Measurements from ENCODE around the gene ALX4.
A peak's percentile ranks its signal among the peaks of the same experiment; 100 is the strongest.

Gene ALX4

DNA sequence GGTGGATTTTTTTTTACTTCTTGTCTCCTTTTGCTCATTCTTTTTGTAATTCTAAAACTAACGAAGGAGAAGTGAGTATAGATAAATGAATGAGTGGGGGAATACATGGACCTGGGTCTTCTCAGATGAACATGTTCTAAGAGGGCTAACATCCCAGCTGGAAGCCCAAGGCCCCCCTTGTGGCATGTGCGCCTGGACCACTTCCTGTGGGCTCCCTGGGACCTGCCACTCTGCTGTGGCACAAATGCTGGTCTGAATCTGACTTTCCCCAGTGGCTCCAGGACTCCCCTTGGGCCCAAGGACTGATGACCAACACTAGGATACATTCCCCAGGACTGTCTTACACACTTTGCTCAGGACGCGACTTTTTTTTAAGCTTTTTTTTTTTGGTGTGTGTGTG is 32.7 kb upstream of the ALX4 start:
- H3K14ac ChIP-seq (ENCODE audit: low read length in 2 of 2) = no peak overlapping the region
- H3K4me3 ChIP-seq (ENCODE audit: insufficient read depth in 1 of 2, low read depth in 1 of 2, low read length in 2 of 2) = no peak overlapping the region
- no peak overlapping the region for H3K18ac ChIP-seq (ENCODE audit: low read depth in 1 of 2, low read length in 2 of 2)
- no peak overlapping the region for H3K9ac ChIP-seq (ENCODE audit: low read length)
- H2AFZ ChIP-seq (ENCODE audit: low read depth, low read length) = no peak overlapping the region
- no peaks in the 10 kb centered on the region for H3K9me3 ChIP-seq (ENCODE audit: control insufficient read depth, low read length)
- no peak overlapping the region for H2BK120ac ChIP-seq (ENCODE audit: low read depth, low read length)
- no peak overlapping the region for H2AK5ac ChIP-seq (ENCODE audit: low read length, severe bottlenecking)
- no peak for DNase-seq
- no peaks in the 10 kb centered on the region for H3K36me3 ChIP-seq (ENCODE audit: control insufficient read depth in 1 of 2, insufficient read depth in 2 of 2, low read depth in 1 of 2, low read length in 2 of 2)
- H3K27me3 ChIP-seq (ENCODE audit: control insufficient read depth in 1 of 2, insufficient read depth in 1 of 2, low read length in 2 of 2) = peaks cover 81 to 89% of the 10 kb centered on the region in 2 experiments
- H4K91ac ChIP-seq (ENCODE audit: low read length) = no peak overlapping the region
- H2BK12ac ChIP-seq (ENCODE audit: low read length in 2 of 2) = no peak overlapping the region
- no peaks in the 10 kb centered on the region for H3K4me1 ChIP-seq (ENCODE audit: control insufficient read depth, insufficient read depth, low read depth, low read length)
- H3K27ac ChIP-seq (ENCODE audit: low read length, poor library complexity, severe bottlenecking) = no peak overlapping the region
- H3K4ac ChIP-seq (ENCODE audit: low read depth in 1 of 2, low read length in 2 of 2) = no peak overlapping the region
- 89% methylated on average over 4 of the region's 4 CpGs for WGBS
- H3K23ac ChIP-seq (ENCODE audit: low read length in 2 of 2) = peak overlapping the region in 1 of 2 experiments; percentile 53
- H2BK5ac ChIP-seq (ENCODE audit: low read depth, low read length, poor library complexity, severe bottlenecking) = no peak overlapping the region
- no peak overlapping the region for H3K4me2 ChIP-seq (ENCODE audit: low read length, poor library complexity, severe bottlenecking)
- no peaks in the 10 kb centered on the region for H3K79me1 ChIP-seq (replicated peaks; ENCODE audit: low read length, poor library complexity, severe bottlenecking)
- no peak overlapping the region for H2BK15ac ChIP-seq (ENCODE audit: low read depth, poor library complexity, severe bottlenecking)
- H4K8ac ChIP-seq (ENCODE audit: low read length) = no peak overlapping the region

DNA sequence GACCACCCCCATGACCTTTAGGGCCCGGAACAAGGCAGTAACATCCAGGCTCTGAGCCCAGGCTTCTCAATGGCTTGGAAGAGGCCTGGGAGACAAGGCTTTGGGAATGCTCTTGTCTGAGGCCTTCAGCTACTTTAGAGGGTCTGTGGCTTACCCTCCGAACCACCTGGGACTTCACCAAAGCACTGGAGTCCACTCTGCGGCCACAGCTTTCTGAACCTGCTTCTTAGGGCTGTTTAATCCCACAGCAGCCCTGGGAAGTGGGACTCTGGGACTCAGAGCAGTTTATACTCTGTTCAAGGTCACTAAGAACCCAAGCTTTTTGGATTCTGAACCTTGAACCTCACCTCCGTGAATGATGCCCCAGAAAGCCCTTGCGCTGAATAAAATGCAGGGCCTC is 30.7 kb upstream of the ALX4 start:
- no peak overlapping the region for H2BK15ac ChIP-seq (ENCODE audit: low read depth, poor library complexity, severe bottlenecking)
- H3K79me1 ChIP-seq (replicated peaks; ENCODE audit: low read length, poor library complexity, severe bottlenecking) = no peaks in the 10 kb centered on the region
- H3K14ac ChIP-seq (ENCODE audit: low read length in 2 of 2) = no peak overlapping the region
- H3K27me3 ChIP-seq (ENCODE audit: control insufficient read depth in 1 of 2, insufficient read depth in 1 of 2, low read length in 2 of 2) = peaks cover 73 to 89% of the 10 kb centered on the region in 2 experiments
- no peak overlapping the region for H3K18ac ChIP-seq (ENCODE audit: low read depth in 1 of 2, low read length in 2 of 2)
- 94% methylated on average over 5 of the region's 5 CpGs for whole genome bisulfite sequencing
- no peaks in the 10 kb centered on the region for H3K4me1 ChIP-seq (ENCODE audit: control insufficient read depth, insufficient read depth, low read depth, low read length)
- H3K27ac ChIP-seq (ENCODE audit: low read length, poor library complexity, severe bottlenecking) = no peak overlapping the region
- no peak overlapping the region for H3K23ac ChIP-seq (ENCODE audit: low read length in 2 of 2)
- no peaks in the 10 kb centered on the region for H3K36me3 ChIP-seq (ENCODE audit: control insufficient read depth in 1 of 2, insufficient read depth in 2 of 2, low read depth in 1 of 2, low read length in 2 of 2)
- no peak overlapping the region for H4K91ac ChIP-seq (ENCODE audit: low read length)
- no peak overlapping the region for H2AK5ac ChIP-seq (ENCODE audit: low read length, severe bottlenecking)
- H2BK5ac ChIP-seq (ENCODE audit: low read depth, low read length, poor library complexity, severe bottlenecking) = no peak overlapping the region
- no peak overlapping the region for H3K4me2 ChIP-seq (ENCODE audit: low read length, poor library complexity, severe bottlenecking)
- no peak overlapping the region for H3K4me3 ChIP-seq (ENCODE audit: insufficient read depth in 1 of 2, low read depth in 1 of 2, low read length in 2 of 2)
- H4K8ac ChIP-seq (ENCODE audit: low read length) = no peak overlapping the region
- H2AFZ ChIP-seq (ENCODE audit: low read depth, low read length) = no peak overlapping the region
- H2BK120ac ChIP-seq (ENCODE audit: low read depth, low read length) = no peak overlapping the region
- no peak overlapping the region for H2BK12ac ChIP-seq (ENCODE audit: low read length in 2 of 2)
- H3K4ac ChIP-seq (ENCODE audit: low read depth in 1 of 2, low read length in 2 of 2) = no peak overlapping the region
- no peak overlapping the region for H3K9ac ChIP-seq (ENCODE audit: low read length)
- H3K9me3 ChIP-seq (ENCODE audit: control insufficient read depth, low read length) = no peaks in the 10 kb centered on the region
- no peak for DNase-seq

GRCh38 chr11:44339530-44339883 is 29.6 kb upstream of the ALX4 start:
- Histone ChIP-seq H3K4ac (ENCODE audit: low read depth in 1 of 2, low read length in 2 of 2) (no peak overlapping the region), H3K4me1 (ENCODE audit: control insufficient read depth, insufficient read depth, low read depth, low read length) (peaks cover 1% of the 10 kb centered on the region), H2BK120ac (ENCODE audit: low read depth, low read length) (no peak overlapping the region), H3K79me1 (replicated peaks; ENCODE audit: low read length, poor library complexity, severe bottlenecking) (no peaks in the 10 kb centered on the region), H3K9ac (ENCODE audit: low read length) (no peak overlapping the region), H3K27me3 (ENCODE audit: control insufficient read depth in 1 of 2, insufficient read depth in 1 of 2, low read length in 2 of 2) (peaks cover 73 to 89% of the 10 kb centered on the region in 2 experiments), H4K91ac (ENCODE audit: low read length) (no peak overlapping the region), H3K27ac (ENCODE audit: low read length, poor library complexity, severe bottlenecking) (no peak overlapping the region), H4K8ac (ENCODE audit: low read length) (no peak overlapping the region), H2BK15ac (ENCODE audit: low read depth, poor library complexity, severe bottlenecking) (no peak overlapping the region), H3K23ac (ENCODE audit: low read length in 2 of 2) (no peak overlapping the region), H2BK12ac (ENCODE audit: low read length in 2 of 2) (no peak overlapping the region), H2AFZ (ENCODE audit: low read depth, low read length) (no peak overlapping the region), H2BK5ac (ENCODE audit: low read depth, low read length, poor library complexity, severe bottlenecking) (no peak overlapping the region), H3K18ac (ENCODE audit: low read depth in 1 of 2, low read length in 2 of 2) (no peak overlapping the region), H3K9me3 (ENCODE audit: control insufficient read depth, low read length) (no peaks in the 10 kb centered on the region), H3K4me2 (ENCODE audit: low read length, poor library complexity, severe bottlenecking) (no peak overlapping the region), H3K14ac (ENCODE audit: low read length in 2 of 2) (no peak overlapping the region), H3K4me3 (ENCODE audit: insufficient read depth in 1 of 2, low read depth in 1 of 2, low read length in 2 of 2) (no peak overlapping the region), H3K36me3 (ENCODE audit: control insufficient read depth in 1 of 2, insufficient read depth in 2 of 2, low read depth in 1 of 2, low read length in 2 of 2) (no peaks in the 10 kb centered on the region), H2AK5ac (ENCODE audit: low read length, severe bottlenecking) (no peak overlapping the region)
- DNase-seq = no peak
- WGBS = 62% methylated on average over 4 of the region's 4 CpGs

GRCh38 chr11:44338698-44339529 is 29.0 kb upstream of the ALX4 start:
- Histone ChIP-seq H2BK15ac (ENCODE audit: low read depth, poor library complexity, severe bottlenecking) (no peak overlapping the region), H3K14ac (ENCODE audit: low read length in 2 of 2) (no peak overlapping the region), H3K27ac (ENCODE audit: low read length, poor library complexity, severe bottlenecking) (no peak overlapping the region), H3K4ac (ENCODE audit: low read depth in 1 of 2, low read length in 2 of 2) (no peak overlapping the region), H3K9ac (ENCODE audit: low read length) (no peak overlapping the region), H3K4me2 (ENCODE audit: low read length, poor library complexity, severe bottlenecking) (no peak overlapping the region), H3K9me3 (ENCODE audit: control insufficient read depth, low read length) (no peaks in the 10 kb centered on the region), H3K36me3 (ENCODE audit: control insufficient read depth in 1 of 2, insufficient read depth in 2 of 2, low read depth in 1 of 2, low read length in 2 of 2) (no peaks in the 10 kb centered on the region), H2AFZ (ENCODE audit: low read depth, low read length) (no peak overlapping the region), H2BK12ac (ENCODE audit: low read length in 2 of 2) (no peak overlapping the region), H3K23ac (ENCODE audit: low read length in 2 of 2) (no peak overlapping the region), H2BK120ac (ENCODE audit: low read depth, low read length) (no peak overlapping the region), H2AK5ac (ENCODE audit: low read length, severe bottlenecking) (no peak overlapping the region), H3K27me3 (ENCODE audit: control insufficient read depth in 1 of 2, insufficient read depth in 1 of 2, low read length in 2 of 2) (peaks cover 73 to 89% of the 10 kb centered on the region in 2 experiments), H3K79me1 (replicated peaks; ENCODE audit: low read length, poor library complexity, severe bottlenecking) (no peaks in the 10 kb centered on the region), H4K91ac (ENCODE audit: low read length) (no peak overlapping the region), H2BK5ac (ENCODE audit: low read depth, low read length, poor library complexity, severe bottlenecking) (no peak overlapping the region), H3K4me3 (ENCODE audit: insufficient read depth in 1 of 2, low read depth in 1 of 2, low read length in 2 of 2) (no peak overlapping the region), H4K8ac (ENCODE audit: low read length) (no peak overlapping the region), H3K4me1 (ENCODE audit: control insufficient read depth, insufficient read depth, low read depth, low read length) (peaks cover 1% of the 10 kb centered on the region), H3K18ac (ENCODE audit: low read depth in 1 of 2, low read length in 2 of 2) (no peak overlapping the region)
- 68% methylated on average over 16 of the region's 16 CpGs for WGBS
- no peak for DNase-seq
